Activated CD4-positive, alpha-beta memory T cell treated with anti-CD3 and anti-CD28 coated beads, Interleukin-2, amount 10 ng/mL, durations not matched to agents 7 days and 5 days (primary cell): ENCODE results near the gene GABARAPL2. TPM values are rescaled to one million over a fixed set of nuclear protein-coding genes. Genes with fewer than 3 reads are reported as not detected.

Source experiments
- CTCF ChIA-PET: fragments of 350-600 bp; sonication (Branson Sonifier 250); formaldehyde crosslinking; loops from one replicate; lab custom pipeline; 2021; ENCODE audit warnings: antibody characterized with exemption, inconsistent platforms; lab: Charles Lee
- POLR2A ChIA-PET: fragments of 350-600 bp; sonication (Branson Sonifier 250); formaldehyde crosslinking; loops from one replicate; lab custom pipeline; 2021; ENCODE audit warnings: antibody characterized with exemption; lab: Charles Lee
- DNase-seq: peaks from one replicate; pipeline ENCODE4 v3.0.0-alpha.2; 2020
- H3K27ac Mint-ChIP-seq: one replicate; pipeline ENCODE4 v1.8.0; 2021; ENCODE audit warnings: mild to moderate bottlenecking, mixed read lengths
- H3K27me3 Mint-ChIP-seq: one replicate; pipeline ENCODE4 v1.8.0; 2021; ENCODE audit warnings: mixed read lengths
- H3K36me3 Mint-ChIP-seq: one replicate; pipeline ENCODE4 v1.8.0; 2021; ENCODE audit warnings: low read depth, mixed read lengths
- H3K4me1 Mint-ChIP-seq: one replicate; pipeline ENCODE4 v1.8.0; 2021; ENCODE audit warnings: mixed read lengths
- H3K4me3 Mint-ChIP-seq: one replicate; pipeline ENCODE4 v1.8.0; 2021; ENCODE audit warnings: mild to moderate bottlenecking, mixed read lengths
- H3K9me3 Mint-ChIP-seq: one replicate; pipeline ENCODE4 v1.8.0; 2021; ENCODE audit warnings: mixed read lengths
- total RNA-seq, 2 experiments: library from RNA; stranded (reverse); gene quantifications; one replicate each; pipeline ENCODE4 v1.2.3, GENCODE V29; 2021

GABARAPL2 gene
- total RNA-seq, result 10 to 100 TPM; 84.9 to 86.2 TPM

- no peaks in the 10 kb centered on the region for H3K9me3 Mint-ChIP-seq
- peak within 1 kb of the TSS; percentile 87 for H3K27ac Mint-ChIP-seq
- POLR2A ChIA-PET, result interaction anchor here (0.6 to 4.5 kb wide), 14 partner anchors 9 to 133 kb away, joined by 3 to 42 read pairs (median 4); partner anchors contain the start of genes ADAT1, CFDP1, KARS1 and TERF2IP
- CTCF ChIA-PET, result interaction anchor here (1.0 to 3.4 kb wide), 7 partner anchors 12 to 101 kb away, joined by 4 to 20 read pairs (median 5); partner anchors contain the start of genes ADAT1, KARS1 and TERF2IP
- peaks cover 28% of the 10 kb centered on the region for H3K36me3 Mint-ChIP-seq
- H3K4me1 Mint-ChIP-seq, result peaks cover 38% of the 10 kb centered on the region
- peak within 1 kb of the TSS; percentile 100 for H3K4me3 Mint-ChIP-seq
- DNase-seq, result peak; percentile 92
- H3K27me3 Mint-ChIP-seq, result peaks cover 14% of the 10 kb centered on the region
These were observed at the start of gene GABARAPL2 for GRCh38 chr16:75566040-75566757. GABARAPL2 (plus strand) TSS chr16:75566379; CDS start chr16:75566487, 108 bp downstream.

GRCh38 chr16:75519175-75519574, 47.0 kb upstream of the GABARAPL2 start:
- no peak for DNase-seq
- no peaks in the 10 kb centered on the region for H3K9me3 Mint-ChIP-seq
- ChIA-PET CTCF (interaction anchor here (1.1 to 4.3 kb wide), 4 partner anchors 12 to 54 kb away, joined by 3 to 16 read pairs (median 8); partner anchors contain the start of gene TMEM231), POLR2A (no interaction called here)
- no peaks in the 10 kb centered on the region for H3K36me3 Mint-ChIP-seq
- peaks cover 13% of the 10 kb centered on the region for H3K4me1 Mint-ChIP-seq
- no peak overlapping the region for H3K27ac Mint-ChIP-seq
- peaks cover 1% of the 10 kb centered on the region for H3K27me3 Mint-ChIP-seq
- no peak overlapping the region for H3K4me3 Mint-ChIP-seq

- CTCF ChIA-PET, result no interaction called here
These were observed 40.0 kb upstream of the GABARAPL2 start for GRCh38 chr16:75526032-75526790.

GRCh38 chr16:75527825-75528299, 38.3 kb upstream of the GABARAPL2 start:
- Mint-ChIP-seq H3K27me3 (no peaks in the 10 kb centered on the region), H3K27ac (no peak overlapping the region), H3K4me3 (no peak overlapping the region), H3K4me1 (no peaks in the 10 kb centered on the region), H3K36me3 (no peaks in the 10 kb centered on the region), H3K9me3 (no peaks in the 10 kb centered on the region)
- CTCF ChIA-PET, result no interaction called here
- POLR2A ChIA-PET, result no interaction called here
- no peak for DNase-seq

More at GRCh38 chr16:75526032-75526790, 40.0 kb upstream of the GABARAPL2 start:
- Mint-ChIP-seq H3K4me3 (no peak overlapping the region), H3K27me3 (no peaks in the 10 kb centered on the region), H3K36me3 (no peaks in the 10 kb centered on the region), H3K27ac (no peak overlapping the region), H3K4me1 (no peaks in the 10 kb centered on the region), H3K9me3 (no peaks in the 10 kb centered on the region)
- DNase-seq, result no peak
- POLR2A ChIA-PET, result no interaction called here

- no peaks in the 10 kb centered on the region for H3K9me3 Mint-ChIP-seq
- no peak overlapping the region for H3K4me3 Mint-ChIP-seq
- no peak overlapping the region for H3K27ac Mint-ChIP-seq
- no peaks in the 10 kb centered on the region for H3K36me3 Mint-ChIP-seq
- no peaks in the 10 kb centered on the region for H3K27me3 Mint-ChIP-seq
- no peaks in the 10 kb centered on the region for H3K4me1 Mint-ChIP-seq
- no peak for DNase-seq
- CTCF ChIA-PET, result no interaction called here
- POLR2A ChIA-PET, result no interaction called here
These were observed 36.9 kb upstream of the GABARAPL2 start for GRCh38 chr16:75529056-75529905.

- no peaks in the 10 kb centered on the region for H3K4me1 Mint-ChIP-seq
- H3K27me3 Mint-ChIP-seq, result no peaks in the 10 kb centered on the region
- ChIA-PET POLR2A (no interaction called here), CTCF (no interaction called here)
- no peaks in the 10 kb centered on the region for H3K9me3 Mint-ChIP-seq
- no peaks in the 10 kb centered on the region for H3K36me3 Mint-ChIP-seq
- no peak overlapping the region for H3K27ac Mint-ChIP-seq
- H3K4me3 Mint-ChIP-seq, result no peak overlapping the region
- no peak for DNase-seq
These were observed 36.2 kb upstream of the GABARAPL2 start for GRCh38 chr16:75529959-75530358.

- CTCF ChIA-PET, result interaction anchor here (1.8 kb wide), 1 partner anchor 15 kb away, joined by 4 read pairs; no protein-coding TSS in a partner anchor
- no peak for DNase-seq
- Mint-ChIP-seq H3K9me3 (no peaks in the 10 kb centered on the region), H3K27me3 (no peaks in the 10 kb centered on the region), H3K27ac (no peak overlapping the region), H3K4me1 (no peaks in the 10 kb centered on the region), H3K4me3 (no peak overlapping the region), H3K36me3 (no peaks in the 10 kb centered on the region)
- POLR2A ChIA-PET, result no interaction called here
These were observed 33.9 kb upstream of the GABARAPL2 start for GRCh38 chr16:75532142-75532765.

GRCh38 chr16:75532791-75533190, 33.4 kb upstream of the GABARAPL2 start:
- H3K4me1 Mint-ChIP-seq, result no peaks in the 10 kb centered on the region

GRCh38 chr16:75534560-75535205, 31.5 kb upstream of the GABARAPL2 start:
- no peaks in the 10 kb centered on the region for H3K9me3 Mint-ChIP-seq
- no peaks in the 10 kb centered on the region for H3K36me3 Mint-ChIP-seq
- DNase-seq, result no peak
- CTCF ChIA-PET, result interaction anchor here (0.6 to 0.9 kb wide), 2 partner anchors 18 to 65 kb away, joined by 3 to 6 read pairs; no protein-coding TSS in a partner anchor
- H3K4me1 Mint-ChIP-seq, result no peaks in the 10 kb centered on the region
- H3K27ac Mint-ChIP-seq, result no peak overlapping the region
- no peaks in the 10 kb centered on the region for H3K27me3 Mint-ChIP-seq
- POLR2A ChIA-PET, result no interaction called here
- H3K4me3 Mint-ChIP-seq, result no peak overlapping the region

More at GRCh38 chr16:75532791-75533190, 33.4 kb upstream of the GABARAPL2 start:
- no peaks in the 10 kb centered on the region for H3K27me3 Mint-ChIP-seq
- no peak overlapping the region for H3K4me3 Mint-ChIP-seq
- no peak overlapping the region for H3K27ac Mint-ChIP-seq
- no peak for DNase-seq
- H3K36me3 Mint-ChIP-seq, result no peaks in the 10 kb centered on the region
- H3K9me3 Mint-ChIP-seq, result no peaks in the 10 kb centered on the region
- POLR2A ChIA-PET, result no interaction called here
- CTCF ChIA-PET, result no interaction called here

GRCh38 chr16:75535211-75535843, 30.9 kb upstream of the GABARAPL2 start:
- CTCF ChIA-PET, result interaction anchor here (0.5 to 0.9 kb wide), 3 partner anchors 18 to 168 kb away, joined by 3 to 6 read pairs (median 3); no protein-coding TSS in a partner anchor
- H3K4me1 Mint-ChIP-seq, result peaks cover 2% of the 10 kb centered on the region
- no peaks in the 10 kb centered on the region for H3K9me3 Mint-ChIP-seq
- no peaks in the 10 kb centered on the region for H3K36me3 Mint-ChIP-seq
- H3K4me3 Mint-ChIP-seq, result no peak overlapping the region
- H3K27ac Mint-ChIP-seq, result no peak overlapping the region
- H3K27me3 Mint-ChIP-seq, result no peaks in the 10 kb centered on the region
- POLR2A ChIA-PET, result no interaction called here
- no peak for DNase-seq

GRCh38 chr16:75535901-75536300, 30.3 kb upstream of the GABARAPL2 start, which contains the start of gene CHST5:
CHST5 (minus strand) TSS chr16:75536108; CDS start chr16:75530384, 5,724 bp downstream.
- Mint-ChIP-seq H3K27me3 (no peaks in the 10 kb centered on the region), H3K9me3 (no peaks in the 10 kb centered on the region), H3K27ac (no peak within 1 kb of the TSS), H3K4me3 (no peak within 1 kb of the TSS), H3K4me1 (peaks cover 4% of the 10 kb centered on the region), H3K36me3 (no peaks in the 10 kb centered on the region)
- ChIA-PET CTCF (interaction anchor here (0.5 kb wide), 1 partner anchor 168 kb away, joined by 3 read pairs; no protein-coding TSS in a partner anchor), POLR2A (no interaction called here)
- no peak for DNase-seq
